CD14-positive monocyte (primary cell): ENCODE data around the gene GALNT4. TPM values are rescaled to one million over a fixed set of nuclear protein-coding genes. Genes with fewer than 3 reads are reported as not detected.
A peak's percentile ranks its signal among the peaks of the same experiment; 100 is the strongest.

Experiments used
- DNase-seq, 3 donors: peaks; one replicate each; pipeline ENCODE4 v3.0.0-alpha.2; 2011 to 2022
- H2AFZ ChIP-seq: 2 replicates; pipeline ENCODE4 v1.6.0; 2012; ENCODE audit warnings: mild to moderate bottlenecking, low read depth, low read length, inconsistent platforms; ENCODE audit not compliant: insufficient read depth, poor library complexity, severe bottlenecking
- H3K27ac ChIP-seq, 2 donors: 1 replicate in 1 of 2; 2 replicates in 1 of 2; pipeline ENCODE4 v1.5.1; 2012 to 2013; ENCODE audit warnings: low read length in 2 of 2, control low read depth in 1 of 2, inconsistent platforms in 1 of 2, low read depth in 1 of 2, mild to moderate bottlenecking in 1 of 2
- H3K27me3 ChIP-seq, 2 donors: one replicate each; pipeline versions ENCODE4 v1.6.0 to v1.6.1; 2011 to 2013; ENCODE audit warnings: low read length in 2 of 2; ENCODE audit not compliant: control insufficient read depth in 2 of 2, insufficient read depth in 2 of 2
- H3K36me3 ChIP-seq, 2 donors: replicated peaks in 1 of 2; 1 replicate in 1 of 2; 2 replicates in 1 of 2; pipeline versions ENCODE4 v1.5.1 to v1.6.1; 2012 to 2013; ENCODE audit warnings: low read length in 2 of 2, control low read depth in 1 of 2, inconsistent platforms in 1 of 2, mild to moderate bottlenecking in 1 of 2; ENCODE audit not compliant: insufficient read depth in 2 of 2, control insufficient read depth in 1 of 2
- H3K4me1 ChIP-seq, 2 donors: 1 replicate in 1 of 2; 2 replicates in 1 of 2; pipeline versions ENCODE4 v1.5.1 to v1.6.1; 2012 to 2013; ENCODE audit warnings: low read length in 2 of 2, control low read depth in 1 of 2, inconsistent platforms in 1 of 2, mild to moderate bottlenecking in 1 of 2, moderate library complexity in 1 of 2; ENCODE audit not compliant: insufficient read depth in 2 of 2, control insufficient read depth in 1 of 2
- H3K4me2 ChIP-seq: replicated peaks from 2 replicates; pipeline ENCODE3; 2012; ENCODE audit warnings: low read length, moderate library complexity, mild to moderate bottlenecking; ENCODE audit not compliant: poor library complexity, severe bottlenecking; ENCODE audit errors: extremely low read depth
- H3K4me3 ChIP-seq, 3 experiments: fragments of 200-600 bp in 1 of 3; sonication (generic) in 1 of 3; replicated peaks in 1 of 3; 1 replicate in 2 of 3; 2 replicates in 1 of 3; pipeline ENCODE4 v1.5.1; 2011 to 2013; ENCODE audit warnings: low read length in 3 of 3, mild to moderate bottlenecking in 3 of 3, control low read depth in 2 of 3, low read depth in 2 of 3, inconsistent platforms in 1 of 3, moderate library complexity in 1 of 3
- H3K79me2 ChIP-seq: 2 replicates; pipeline ENCODE4 v1.6.0; 2012; ENCODE audit warnings: mild to moderate bottlenecking, control low read depth, inconsistent platforms, low read length, moderate library complexity; ENCODE audit not compliant: insufficient read depth
- H3K9ac ChIP-seq: 2 replicates; pipeline ENCODE4 v1.6.0; 2017; ENCODE audit warnings: low read length, mild to moderate bottlenecking; ENCODE audit not compliant: insufficient read depth, poor library complexity, severe bottlenecking
- H3K9me3 ChIP-seq, 2 donors: replicated peaks in 1 of 2; 1 replicate in 1 of 2; 2 replicates in 1 of 2; pipeline versions ENCODE4 v1.5.1 to v1.6.1; 2012 to 2013; ENCODE audit warnings: low read length in 2 of 2, control low read depth in 1 of 2; ENCODE audit not compliant: control insufficient read depth in 1 of 2, insufficient read depth in 1 of 2
- H4K20me1 ChIP-seq: 2 replicates; pipeline ENCODE4 v1.6.0; 2012; ENCODE audit warnings: mild to moderate bottlenecking, low read length, control low read depth, moderate library complexity; ENCODE audit not compliant: insufficient read depth
- H3K27ac Mint-ChIP-seq, 7 donors: one replicate each; pipeline ENCODE4 v1.8.0; 2020; ENCODE audit warnings: mild to moderate bottlenecking in 7 of 7, mixed read lengths in 7 of 7, moderate library complexity in 6 of 7, inconsistent platforms in 2 of 7
- H3K27me3 Mint-ChIP-seq, 3 donors: one replicate each; pipeline ENCODE4 v1.8.0; 2021 to 2022; ENCODE audit warnings: low read depth in 3 of 3, mild to moderate bottlenecking in 3 of 3, mixed read lengths in 3 of 3, moderate library complexity in 3 of 3, inconsistent platforms in 1 of 3
- H3K36me3 Mint-ChIP-seq, 2 donors: one replicate each; pipeline ENCODE4 v1.8.0; 2020; ENCODE audit warnings: mixed read lengths in 2 of 2, inconsistent platforms in 1 of 2, mild to moderate bottlenecking in 1 of 2
- H3K4me1 Mint-ChIP-seq: one replicate; pipeline ENCODE4 v1.8.0; 2020; ENCODE audit warnings: mild to moderate bottlenecking, mixed read lengths
- H3K4me3 Mint-ChIP-seq, 2 donors: one replicate each; pipeline ENCODE4 v1.8.0; 2020; ENCODE audit warnings: mild to moderate bottlenecking in 2 of 2, mixed read lengths in 2 of 2, moderate library complexity in 1 of 2
- H3K9me3 Mint-ChIP-seq, 7 donors: one replicate each; pipeline ENCODE4 v1.8.0; 2020 to 2022; ENCODE audit warnings: mixed read lengths in 7 of 7, mild to moderate bottlenecking in 6 of 7, moderate library complexity in 6 of 7, inconsistent platforms in 2 of 7
- CTCF ChIP-seq: fragments of 200-600 bp; IDR thresholded peaks from one replicate; pipeline ENCODE4 v1.8.0; 2022; ENCODE audit warnings: antibody characterized with exemption, mild to moderate bottlenecking
- WGBS: methylation state at CpG from one replicate; pipeline ENCODE4 v1.1.5; 2013; ENCODE audit warnings: missing lambda C conversion rate; ENCODE audit not compliant: insufficient coverage; 5-methylcytosine and 5-hydroxymethylcytosine counted together
- intact Hi-C, 2 donors: fragments of 100-400 bp; cut with micrococcal nuclease; formaldehyde crosslinking; loops; one replicate each; pipeline versions ENCODE4 v1.15.0 to v1.15.1; 2023
- polyA plus RNA-seq, 3 donors: library from polyadenylated mRNA; depleted of rRNA in 1 of 3; unstranded in 2 of 3; stranded (reverse) in 1 of 3; fragments of 300-500 nt in 2 of 3; fragments of >200 nt in 1 of 3; fragmentation: Illumina TruSeq in 2 of 3; gene quantifications; 1 replicate in 2 of 3; 2 replicates in 1 of 3; pipeline ENCODE4 v1.2.3, GENCODE V29; 2012 to 2021

The GALNT4 gene
- polyA plus RNA-seq, 3 donors, result 3.7 to 12.9 (median 10.7) TPM

GRCh38 chr12:89484470-89484869, 40.1 kb downstream of the GALNT4 start:
- no peak overlapping the region for H3K4me3 Mint-ChIP-seq
- Histone ChIP-seq H2AFZ (no peak overlapping the region), H3K79me2 (no peaks in the 10 kb centered on the region), H3K4me1 (peaks cover 0 to 5% of the 10 kb centered on the region in 2 donors), H3K27ac (no peak overlapping the region), H3K4me3 (no peak overlapping the region), H3K9me3 (no peaks in the 10 kb centered on the region), H3K4me2 (no peak overlapping the region), H3K9ac (no peak overlapping the region), H3K36me3 (peaks cover 1 to 39% of the 10 kb centered on the region in 2 donors), H3K27me3 (no peaks in the 10 kb centered on the region), H4K20me1 (no peaks in the 10 kb centered on the region)
- peak overlapping the region in 1 of 7 donors; percentile 17 for H3K27ac Mint-ChIP-seq
- no peaks in the 10 kb centered on the region for H3K27me3 Mint-ChIP-seq
- peaks cover 6% of the 10 kb centered on the region for H3K4me1 Mint-ChIP-seq
- TF ChIP-seq CTCF, result no peak
- DNase-seq, result no peak
- peaks cover 0 to 2% (median 0%) of the 10 kb centered on the region in 7 donors for H3K9me3 Mint-ChIP-seq
- intact Hi-C loops, result no loop called here
- peaks cover 42 to 44% of the 10 kb centered on the region in 2 donors for H3K36me3 Mint-ChIP-seq
- WGBS, result 100% methylated on average over 1 of the region's 1 CpG

DNA sequence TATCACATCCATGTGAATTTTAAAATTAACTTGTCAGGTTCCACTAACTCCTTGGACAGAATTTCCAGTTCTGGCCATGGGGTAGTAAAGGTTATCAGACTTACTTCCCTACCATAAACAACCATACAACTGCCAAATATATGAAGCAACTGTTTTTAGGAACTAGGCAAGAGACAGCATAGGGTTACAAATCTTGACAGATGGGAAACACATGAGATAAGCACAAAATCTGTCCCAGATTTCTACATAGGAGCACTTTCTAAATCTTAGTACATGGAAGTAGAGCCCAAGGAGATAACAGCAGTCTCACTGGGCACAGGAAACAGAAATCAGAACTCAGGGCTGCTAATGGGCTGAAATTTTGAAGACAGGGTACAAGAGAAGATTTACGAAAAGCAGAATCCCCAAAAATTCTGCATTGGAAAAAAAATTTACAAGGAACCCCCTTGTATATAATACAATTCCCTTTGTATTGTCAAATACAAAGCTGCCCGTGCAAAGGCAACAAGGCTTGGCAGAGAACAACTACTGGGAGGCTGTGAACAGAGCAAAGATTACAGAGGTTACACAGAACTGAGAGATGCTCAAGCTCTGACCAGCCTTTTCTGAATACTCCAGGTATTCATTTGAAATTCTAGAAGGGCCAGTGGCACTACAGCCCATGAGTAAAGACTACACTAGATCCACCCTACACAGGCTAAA, 43.2 kb downstream of the GALNT4 start:
- no peak overlapping the region for H3K9ac ChIP-seq
- H3K4me2 ChIP-seq, result no peak overlapping the region
- no peak overlapping the region for H3K4me3 ChIP-seq
- peak overlapping the region in 1 of 2 donors; percentile 4 for H3K27ac ChIP-seq
- H3K27ac Mint-ChIP-seq, result no peak overlapping the region
- no peak for TF ChIP-seq CTCF
- no peak for DNase-seq
- intact Hi-C loops, result no loop called here
- H3K4me1 ChIP-seq, result peaks cover 0 to 5% of the 10 kb centered on the region in 2 donors
- H2AFZ ChIP-seq, result no peak overlapping the region
- H3K27me3 Mint-ChIP-seq, result no peaks in the 10 kb centered on the region
- H3K27me3 ChIP-seq, result no peaks in the 10 kb centered on the region
- H3K9me3 ChIP-seq, result no peaks in the 10 kb centered on the region
- peaks cover 0 to 18% of the 10 kb centered on the region in 2 donors for H3K36me3 ChIP-seq
- peaks cover 0 to 2% (median 0%) of the 10 kb centered on the region in 7 donors for H3K9me3 Mint-ChIP-seq
- peaks cover 21 to 27% of the 10 kb centered on the region in 2 donors for H3K36me3 Mint-ChIP-seq
- H3K79me2 ChIP-seq, result no peaks in the 10 kb centered on the region
- H3K4me1 Mint-ChIP-seq, result peaks cover 6% of the 10 kb centered on the region
- H4K20me1 ChIP-seq, result no peaks in the 10 kb centered on the region
- 89% methylated on average over 1 of the region's 2 CpGs for WGBS
- H3K4me3 Mint-ChIP-seq, result no peak overlapping the region
